A673 (cell line): ENCODE results near the gene KCNJ4.

Experiments used
- EZH2 ChIP-seq: fragments of 200-600 bp; sonication (generic); IDR thresholded peaks from 2 replicates; pipeline ENCODE4 v1.6.1; 2017; ENCODE audit warnings: borderline replicate concordance, low read depth, mild to moderate bottlenecking, mixed read lengths, antibody characterized with exemption, low read length; ENCODE audit not compliant: poor library complexity, severe bottlenecking
- TF ChIP-seq, protein P1 (sequence below): fragments of 300-800, 200-600 bp; sonication (generic); conservative IDR thresholded peaks from 2 replicates; pipeline ENCODE4 v1.5.1; 2017; ENCODE audit warnings: low read depth, mild to moderate bottlenecking, antibody characterized with exemption, low read length, moderate library complexity, mixed read lengths

DNA sequence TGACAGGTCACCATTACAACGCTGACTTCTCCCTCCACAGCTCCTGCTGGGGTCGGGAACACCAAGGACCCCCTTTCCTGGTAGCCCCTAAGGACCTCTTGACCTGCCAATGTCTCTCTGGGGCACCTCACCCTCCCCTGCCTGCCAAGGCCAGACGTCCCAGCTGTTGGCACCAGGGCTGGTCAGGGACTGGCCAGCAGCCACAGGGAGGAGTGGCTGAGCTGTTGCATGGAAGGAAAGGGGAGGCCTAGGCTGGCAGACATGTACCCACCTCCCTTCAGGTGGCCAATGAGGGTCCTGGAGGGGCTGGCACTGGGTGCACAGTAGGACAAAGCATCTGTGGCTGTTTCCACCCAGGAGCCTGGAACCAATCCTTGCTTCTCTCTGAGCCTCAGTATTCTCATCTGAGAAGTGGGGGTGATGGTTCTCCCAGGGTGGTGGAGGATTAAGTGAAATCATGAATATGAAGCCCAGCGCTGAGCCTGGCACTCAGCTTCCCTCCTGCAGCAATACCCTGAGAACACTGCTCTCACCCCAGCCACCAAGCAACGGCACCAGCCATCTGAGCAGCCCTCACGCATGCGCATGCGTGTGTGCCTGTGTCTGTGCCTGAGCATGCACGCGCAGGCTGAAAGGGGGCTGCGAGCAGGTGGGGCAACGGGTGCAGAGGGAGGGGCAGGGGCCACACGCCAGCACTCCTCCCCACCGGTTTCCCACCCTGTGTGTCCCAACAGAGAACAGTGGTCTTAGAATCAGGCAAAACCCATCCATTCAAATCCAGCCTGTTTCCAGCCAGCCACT lies 5.9 kb downstream of the KCNJ4 start:
- TF ChIP-seq, protein P1, sequence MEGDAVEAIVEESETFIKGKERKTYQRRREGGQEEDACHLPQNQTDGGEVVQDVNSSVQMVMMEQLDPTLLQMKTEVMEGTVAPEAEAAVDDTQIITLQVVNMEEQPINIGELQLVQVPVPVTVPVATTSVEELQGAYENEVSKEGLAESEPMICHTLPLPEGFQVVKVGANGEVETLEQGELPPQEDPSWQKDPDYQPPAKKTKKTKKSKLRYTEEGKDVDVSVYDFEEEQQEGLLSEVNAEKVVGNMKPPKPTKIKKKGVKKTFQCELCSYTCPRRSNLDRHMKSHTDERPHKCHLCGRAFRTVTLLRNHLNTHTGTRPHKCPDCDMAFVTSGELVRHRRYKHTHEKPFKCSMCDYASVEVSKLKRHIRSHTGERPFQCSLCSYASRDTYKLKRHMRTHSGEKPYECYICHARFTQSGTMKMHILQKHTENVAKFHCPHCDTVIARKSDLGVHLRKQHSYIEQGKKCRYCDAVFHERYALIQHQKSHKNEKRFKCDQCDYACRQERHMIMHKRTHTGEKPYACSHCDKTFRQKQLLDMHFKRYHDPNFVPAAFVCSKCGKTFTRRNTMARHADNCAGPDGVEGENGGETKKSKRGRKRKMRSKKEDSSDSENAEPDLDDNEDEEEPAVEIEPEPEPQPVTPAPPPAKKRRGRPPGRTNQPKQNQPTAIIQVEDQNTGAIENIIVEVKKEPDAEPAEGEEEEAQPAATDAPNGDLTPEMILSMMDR = no peak
- TF ChIP-seq EZH2 = no peak
